ENCODE results near the gene PCBP3.
"Not testable (repeated sequence)": the region's sequence is repeated elsewhere in the genome, so short reads cannot be mapped to it uniquely, and the experiment has no call there.

The PCBP3 gene

GRCh38 chr21:45940621-45941337 is 297.3 kb downstream of the PCBP3 start:
- DNase-seq: no peak

GRCh38 chr21:45941338-45941710 is 297.8 kb downstream of the PCBP3 start:
- no peak for DNase-seq

- DNase-seq: no peak
Measured at GRCh38 chr21:45941717-45942546, 298.4 kb downstream of the PCBP3 start.

- no peak for DNase-seq
Measured at GRCh38 chr21:45942755-45943629, 299.5 kb downstream of the PCBP3 start.

- no peak for DNase-seq
Measured at GRCh38 chr21:45943630-45944540, 300.4 kb downstream of the PCBP3 start.

GRCh38 chr21:45944601-45945000 is 301.1 kb downstream of the PCBP3 start:
- no peak for DNase-seq

GRCh38 chr21:45945066-45945867 is 301.7 kb downstream of the PCBP3 start:
- no peak for DNase-seq

GRCh38 chr21:45945868-45946210 is 302.3 kb downstream of the PCBP3 start:
- DNase-seq: no peak

GRCh38 chr21:45947296-45947695 is 303.8 kb downstream of the PCBP3 start:
- DNase-seq: no peak

- no peak for DNase-seq
Measured at GRCh38 chr21:45947716-45948255, 304.3 kb downstream of the PCBP3 start.

GRCh38 chr21:45948576-45949141 is 305.1 kb downstream of the PCBP3 start:
- no peak for DNase-seq

- no peak for DNase-seq
Measured at GRCh38 chr21:45949928-45950739, 306.6 kb downstream of the PCBP3 start.

GRCh38 chr21:45950740-45951515 is 307.4 kb downstream of the PCBP3 start:
- DNase-seq: no peak

GRCh38 chr21:45951676-45952075 is 308.2 kb downstream of the PCBP3 start:
- no peak for DNase-seq

GRCh38 chr21:45952527-45952926 is 309.0 kb downstream of the PCBP3 start:
- DNase-seq: not testable (repeated sequence)

- no peak for DNase-seq
Measured at GRCh38 chr21:45952974-45953373, 309.4 kb downstream of the PCBP3 start.

- DNase-seq: no peak
Measured at GRCh38 chr21:45954261-45954660, 310.7 kb downstream of the PCBP3 start.

- no peak for DNase-seq
Measured at GRCh38 chr21:45954921-45955320, 311.4 kb downstream of the PCBP3 start.

- no peak for DNase-seq
Measured at GRCh38 chr21:45957551-45957950, 314.0 kb downstream of the PCBP3 start.

Data from CD4-positive, alpha-beta T cell treated with Interleukin-17A for 4 hours (primary cell).